HUES64 (cell line): ENCODE measurements around the gene CIITA.
"Not testable (repeated sequence)": the region's sequence is repeated elsewhere in the genome, so short reads cannot be mapped to it uniquely, and the experiment has no call there.

Experiments
- H3K27ac ChIP-seq: 2 replicates; pipeline ENCODE4 v1.7.0; 2013; ENCODE audit warnings: low read depth, low read length, inconsistent platforms
- H3K27me3 ChIP-seq: 2 replicates; pipeline ENCODE4 v1.6.1; 2013; ENCODE audit warnings: mild to moderate bottlenecking, low read length; ENCODE audit not compliant: insufficient read depth
- H3K36me3 ChIP-seq: 2 replicates; pipeline ENCODE4 v1.6.1; 2013; ENCODE audit warnings: mild to moderate bottlenecking, low read length; ENCODE audit not compliant: insufficient read depth
- H3K4me1 ChIP-seq: 2 replicates; pipeline ENCODE4 v1.6.1; 2013; ENCODE audit warnings: mild to moderate bottlenecking, low read length, moderate library complexity; ENCODE audit not compliant: insufficient read depth
- H3K4me3 ChIP-seq: 2 replicates; pipeline ENCODE4 v1.5.1; 2013; ENCODE audit warnings: mild to moderate bottlenecking, low read length, moderate library complexity
- H3K9ac ChIP-seq: 2 replicates; pipeline ENCODE4 v1.6.1; 2013; ENCODE audit warnings: mild to moderate bottlenecking, low read depth, low read length
- H3K9me3 ChIP-seq: 2 replicates; pipeline ENCODE4 v1.6.1; 2013; ENCODE audit warnings: low read depth, low read length; ENCODE audit not compliant: insufficient read depth
- WGBS: fragments of 150-250, 120-280 bp; methylation state at CpG from one replicate; pipeline ENCODE4 v1.1.7; 2013; ENCODE audit warnings: missing lambda C conversion rate; 5-methylcytosine and 5-hydroxymethylcytosine counted together

The CIITA gene

DNA sequence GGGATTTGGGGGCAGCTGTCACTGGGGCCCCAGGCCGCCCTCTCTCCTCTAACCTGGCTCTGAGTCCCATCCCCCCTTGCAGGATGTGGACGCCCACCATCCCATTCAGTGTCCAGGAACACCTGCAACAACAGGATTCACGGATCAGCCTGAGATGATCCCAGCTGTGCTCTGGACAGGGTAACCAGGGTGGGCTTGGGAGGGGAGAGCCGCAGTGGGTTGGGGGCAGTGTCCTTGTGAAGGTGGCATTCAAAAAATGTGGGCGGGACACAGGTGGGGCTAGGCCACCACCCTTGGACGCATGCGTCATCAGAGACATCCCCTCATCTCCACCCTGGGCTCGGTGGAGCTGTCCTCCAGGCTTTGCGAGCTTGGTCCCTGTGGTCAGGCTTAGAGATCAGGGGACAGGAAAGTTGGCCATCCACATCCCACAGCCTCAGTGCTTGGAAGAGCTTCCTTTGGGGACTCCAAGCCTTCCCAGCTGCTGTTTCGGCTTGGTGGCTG, 46.2 kb downstream of the CIITA start:
- 88% methylated on average over 10 of the region's 10 CpGs for WGBS
- no peak overlapping the region for H3K4me3 ChIP-seq
- no peaks in the 10 kb centered on the region for H3K27me3 ChIP-seq
- no peaks in the 10 kb centered on the region for H3K4me1 ChIP-seq
- H3K36me3 ChIP-seq: peaks cover 15% of the 10 kb centered on the region
- H3K27ac ChIP-seq: no peak overlapping the region
- H3K9ac ChIP-seq: no peak overlapping the region
- H3K9me3 ChIP-seq: no peaks in the 10 kb centered on the region

DNA sequence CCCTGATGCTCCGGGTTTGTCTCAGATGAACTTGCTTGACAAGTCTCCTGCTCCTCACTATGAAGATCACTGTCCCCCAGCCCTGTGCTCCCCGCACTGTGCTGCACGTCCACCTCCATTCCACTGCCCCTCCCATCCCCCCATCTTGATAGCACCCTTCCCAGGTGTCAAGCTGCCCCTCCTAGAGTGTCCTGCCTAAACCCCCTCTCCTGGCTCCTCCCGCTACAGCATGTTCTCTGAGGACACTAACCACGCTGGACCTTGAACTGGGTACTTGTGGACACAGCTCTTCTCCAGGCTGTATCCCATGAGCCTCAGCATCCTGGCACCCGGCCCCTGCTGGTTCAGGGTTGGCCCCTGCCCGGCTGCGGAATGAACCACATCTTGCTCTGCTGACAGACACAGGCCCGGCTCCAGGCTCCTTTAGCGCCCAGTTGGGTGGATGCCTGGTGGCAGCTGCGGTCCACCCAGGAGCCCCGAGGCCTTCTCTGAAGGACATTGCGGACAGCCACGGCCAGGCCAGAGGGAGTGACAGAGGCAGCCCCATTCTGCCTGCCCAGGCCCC, 46.7 kb downstream of the CIITA start:
- no peak overlapping the region for H3K9ac ChIP-seq
- no peaks in the 10 kb centered on the region for H3K9me3 ChIP-seq
- H3K27ac ChIP-seq: no peak overlapping the region
- H3K36me3 ChIP-seq: peaks cover 20% of the 10 kb centered on the region
- H3K27me3 ChIP-seq: no peaks in the 10 kb centered on the region
- H3K4me1 ChIP-seq: no peaks in the 10 kb centered on the region
- H3K4me3 ChIP-seq: no peak overlapping the region
- 93% methylated on average over 14 of the region's 14 CpGs for WGBS

DNA sequence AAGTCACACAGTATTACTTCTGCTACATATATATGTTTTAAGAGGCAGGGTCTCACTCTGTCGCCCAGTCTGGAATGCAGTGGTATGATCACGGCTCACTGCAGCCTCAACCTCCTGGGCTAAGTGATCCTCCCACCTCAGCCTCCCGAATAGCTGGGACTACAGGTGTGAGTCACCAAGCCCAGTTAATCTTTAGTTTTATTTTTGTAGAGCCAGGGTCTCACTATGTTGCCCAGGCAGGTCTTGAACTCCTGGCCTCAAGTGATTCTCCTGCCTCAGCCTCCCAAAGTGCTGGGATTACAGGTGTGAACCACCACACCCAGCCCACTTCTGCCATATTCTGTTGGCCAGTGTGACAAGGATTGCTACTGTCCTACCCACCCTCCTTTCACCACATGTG, 48.3 kb downstream of the CIITA start:
- not testable (repeated sequence) for H3K27me3 ChIP-seq, H3K9me3 ChIP-seq, H3K27ac ChIP-seq, H3K4me3 ChIP-seq, H3K9ac ChIP-seq, H3K4me1 ChIP-seq
- whole genome bisulfite sequencing: 99% methylated on average over 3 of the region's 3 CpGs
- peaks cover 26% of the 10 kb centered on the region for H3K36me3 ChIP-seq

DNA sequence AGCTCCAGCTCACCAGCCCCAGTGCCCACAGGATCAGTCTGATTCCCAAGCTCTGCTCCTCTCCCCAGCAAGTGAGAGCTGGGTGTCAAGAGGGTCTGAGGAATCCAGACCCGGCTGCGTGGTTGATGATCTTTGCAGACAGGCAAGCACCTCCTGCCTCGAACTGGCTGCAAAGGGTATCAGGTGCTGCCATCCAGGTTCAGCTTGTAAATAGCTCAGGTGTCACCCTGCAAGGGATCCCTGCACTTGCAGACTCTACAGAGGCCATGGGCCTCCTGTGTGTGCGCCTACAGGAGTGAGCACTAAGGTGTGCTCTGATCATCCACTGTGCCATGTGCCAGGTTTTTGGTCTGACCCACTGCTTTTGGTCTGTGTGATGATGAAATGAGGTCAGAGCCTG, 49.1 kb downstream of the CIITA start:
- Histone ChIP-seq H3K27ac (no peak overlapping the region), H3K9me3 (no peaks in the 10 kb centered on the region), H3K27me3 (no peaks in the 10 kb centered on the region), H3K4me1 (no peaks in the 10 kb centered on the region), H3K9ac (no peak overlapping the region), H3K36me3 (peaks cover 26% of the 10 kb centered on the region), H3K4me3 (no peak overlapping the region)
- 70% methylated on average over 4 of the region's 4 CpGs for WGBS

DNA sequence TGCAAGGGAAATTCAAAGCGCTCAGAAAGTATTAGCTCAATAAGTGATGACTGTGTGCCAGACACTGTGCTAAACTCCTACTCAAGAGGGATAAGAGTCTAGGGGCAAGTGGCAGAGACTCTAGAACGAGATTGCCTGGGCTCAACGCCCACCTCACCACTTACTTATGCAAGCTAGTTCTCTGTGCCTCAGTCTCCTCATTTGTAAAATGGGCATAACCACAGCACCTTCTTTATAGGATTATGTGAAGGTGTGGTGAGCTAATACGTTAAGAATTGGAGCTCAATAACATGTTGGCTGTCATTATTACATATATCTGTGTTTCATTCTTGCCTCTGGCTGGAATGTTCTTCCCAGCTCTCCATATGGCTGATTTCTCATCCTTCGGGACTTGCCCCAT, 49.9 kb downstream of the CIITA start:
- Histone ChIP-seq H3K36me3 (peaks cover 26% of the 10 kb centered on the region), H3K27me3 (no peaks in the 10 kb centered on the region), H3K27ac (no peak overlapping the region), H3K9ac (no peak overlapping the region), H3K4me1 (no peaks in the 10 kb centered on the region), H3K4me3 (no peak overlapping the region), H3K9me3 (no peaks in the 10 kb centered on the region)
- 97% methylated on average over 4 of the region's 5 CpGs for WGBS

DNA sequence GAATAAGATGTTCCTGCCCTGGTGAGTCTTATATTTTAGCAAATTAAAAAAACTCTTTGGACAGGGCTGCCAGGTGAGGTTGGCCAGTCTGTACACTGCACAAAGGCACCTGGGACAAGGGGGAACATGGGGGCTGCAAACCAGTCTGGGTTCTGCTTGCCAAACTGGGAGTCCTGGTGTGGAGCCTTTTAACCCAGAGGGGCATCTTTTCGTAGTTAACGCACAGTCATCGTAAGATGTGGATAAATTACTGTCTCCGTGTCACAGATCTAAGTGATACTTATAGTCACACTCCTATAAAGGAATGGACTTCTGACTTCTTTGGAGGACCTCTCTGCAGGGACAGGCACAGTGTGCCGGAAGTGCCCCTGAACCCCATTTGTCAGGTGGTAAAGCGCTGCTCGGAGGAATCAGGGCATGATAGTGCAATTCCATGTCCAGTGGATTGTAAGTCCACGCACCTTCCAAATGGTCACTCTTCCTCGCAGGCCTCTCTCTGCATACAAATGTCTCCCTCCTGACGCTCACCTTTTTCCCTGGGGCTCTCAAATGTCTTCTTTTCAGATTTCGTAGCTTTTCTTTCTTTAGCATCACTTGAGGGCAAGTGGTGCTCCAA, 50.6 kb downstream of the CIITA start:
- Histone ChIP-seq H3K36me3 (peaks cover 26% of the 10 kb centered on the region), H3K27ac (no peak overlapping the region), H3K27me3 (no peaks in the 10 kb centered on the region), H3K9ac (no peak overlapping the region), H3K9me3 (no peaks in the 10 kb centered on the region), H3K4me3 (no peak overlapping the region), H3K4me1 (no peaks in the 10 kb centered on the region)
- WGBS: 96% methylated on average over 11 of the region's 11 CpGs

DNA sequence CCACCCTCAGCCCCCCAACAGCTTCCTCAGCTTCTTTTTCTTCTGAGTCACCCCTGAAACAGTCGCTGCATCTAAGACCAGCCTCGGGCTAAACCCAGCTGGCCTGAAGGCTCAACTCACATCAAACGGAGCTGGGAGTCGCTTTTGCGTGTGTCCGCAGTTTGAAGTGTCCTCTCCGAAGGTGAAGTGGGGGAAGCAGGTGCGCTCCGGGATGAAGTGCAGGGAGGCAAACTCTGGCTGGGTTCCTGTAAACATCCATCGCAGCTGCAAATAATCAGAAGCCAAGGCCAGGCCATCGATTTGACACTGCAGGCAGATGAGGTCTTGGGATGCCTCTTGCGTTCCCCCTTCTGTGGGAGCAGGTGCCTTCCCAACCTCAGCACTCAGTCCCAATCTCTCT, 52.1 kb downstream of the CIITA start:
- not testable (repeated sequence) for H3K4me1 ChIP-seq, H3K9ac ChIP-seq, H3K4me3 ChIP-seq, H3K27me3 ChIP-seq, H3K27ac ChIP-seq, H3K9me3 ChIP-seq
- WGBS: 93% methylated on average over 12 of the region's 12 CpGs
- H3K36me3 ChIP-seq: peaks cover 32% of the 10 kb centered on the region

DNA sequence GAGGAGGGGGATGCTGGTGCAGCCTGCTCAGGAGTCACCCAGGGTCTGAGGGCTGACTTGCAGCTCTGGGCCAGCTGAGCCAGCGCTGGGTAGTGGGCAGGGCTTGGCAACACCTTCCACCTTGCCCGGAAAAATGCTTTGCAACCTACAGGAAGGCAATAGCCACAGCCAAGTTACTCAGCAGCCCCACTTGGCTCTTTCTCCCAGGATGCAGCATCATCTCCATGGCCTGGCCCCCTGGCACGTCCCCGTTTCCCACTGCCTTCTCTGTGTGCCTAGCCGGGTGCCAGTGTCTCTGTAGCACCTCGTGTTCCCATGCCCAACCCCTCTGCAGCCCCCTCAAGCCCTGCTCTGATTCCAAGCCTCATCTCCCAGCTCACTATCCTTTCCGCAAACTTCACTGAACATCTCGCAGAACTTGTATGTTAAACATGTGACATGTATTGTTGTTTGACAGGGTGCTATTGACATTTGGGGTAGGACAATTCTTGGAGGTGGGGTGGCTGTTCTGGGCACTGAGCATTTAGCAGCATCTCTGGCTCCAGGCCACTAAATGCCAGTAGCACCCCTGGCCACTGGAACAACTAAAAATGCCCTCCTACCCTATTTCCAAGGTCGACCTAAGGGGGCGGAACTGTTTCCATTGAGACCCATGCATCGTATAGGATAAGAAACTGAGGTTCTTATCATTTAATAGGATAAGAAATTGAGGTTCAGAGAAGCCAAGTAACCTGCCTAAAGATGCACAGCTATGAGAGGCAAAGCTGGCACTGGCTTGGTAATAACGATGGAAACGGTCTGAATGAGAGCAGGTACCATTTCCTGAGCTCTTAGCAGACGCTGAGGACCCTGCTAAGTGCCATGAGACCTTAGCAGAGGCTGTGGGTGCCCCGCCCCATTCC, 53.1 kb downstream of the CIITA start:
- Histone ChIP-seq H3K27ac (no peak overlapping the region), H3K9ac (no peak overlapping the region), H3K9me3 (no peaks in the 10 kb centered on the region), H3K36me3 (peaks cover 32% of the 10 kb centered on the region), H3K4me1 (no peaks in the 10 kb centered on the region), H3K27me3 (no peaks in the 10 kb centered on the region), H3K4me3 (no peak overlapping the region)
- 92% methylated on average over 15 of the region's 15 CpGs for WGBS

DNA sequence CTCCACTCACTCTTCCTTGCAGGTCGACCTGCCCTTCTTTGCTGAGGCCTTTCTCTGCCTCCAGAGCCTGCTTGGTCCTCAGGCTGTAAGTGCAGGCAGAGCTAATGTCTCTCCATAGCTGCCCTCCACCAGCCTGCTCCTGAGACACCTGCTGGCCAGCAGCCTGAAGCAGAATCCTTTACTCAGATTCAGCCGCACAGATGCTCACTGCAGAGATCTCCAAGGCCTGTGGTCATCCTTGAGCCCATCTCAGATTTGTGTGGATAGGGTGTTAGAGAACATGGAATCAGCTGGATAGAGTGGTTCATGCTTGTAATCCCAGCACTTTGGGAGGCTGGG, 53.7 kb downstream of the CIITA start:
- peaks cover 32% of the 10 kb centered on the region for H3K36me3 ChIP-seq
- no peaks in the 10 kb centered on the region for H3K4me1 ChIP-seq
- H3K27ac ChIP-seq: no peak overlapping the region
- H3K27me3 ChIP-seq: no peaks in the 10 kb centered on the region
- no peaks in the 10 kb centered on the region for H3K9me3 ChIP-seq
- no peak overlapping the region for H3K9ac ChIP-seq
- WGBS: 81% methylated on average over 2 of the region's 2 CpGs
- H3K4me3 ChIP-seq: no peak overlapping the region

DNA sequence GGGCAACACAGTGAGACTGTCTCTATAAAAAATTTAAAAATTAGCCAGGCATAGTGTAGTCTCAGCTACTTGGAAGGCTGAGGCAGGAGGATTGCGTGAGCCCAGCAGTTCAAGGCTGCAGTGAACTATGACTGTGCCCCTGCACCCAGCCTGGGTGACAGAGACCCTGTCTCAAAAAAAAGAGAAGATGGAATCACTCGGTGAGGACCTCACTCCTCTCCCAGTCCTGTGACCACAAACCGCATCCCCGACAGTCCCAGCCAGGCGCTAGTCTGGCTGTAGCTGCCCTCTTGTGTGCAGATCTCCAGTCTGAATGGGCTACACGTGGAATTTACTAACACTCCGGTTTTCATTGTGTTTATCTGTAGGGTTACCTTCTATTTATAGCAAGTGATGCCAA, 54.1 kb downstream of the CIITA start:
- H3K27me3 ChIP-seq: no peaks in the 10 kb centered on the region

DNA sequence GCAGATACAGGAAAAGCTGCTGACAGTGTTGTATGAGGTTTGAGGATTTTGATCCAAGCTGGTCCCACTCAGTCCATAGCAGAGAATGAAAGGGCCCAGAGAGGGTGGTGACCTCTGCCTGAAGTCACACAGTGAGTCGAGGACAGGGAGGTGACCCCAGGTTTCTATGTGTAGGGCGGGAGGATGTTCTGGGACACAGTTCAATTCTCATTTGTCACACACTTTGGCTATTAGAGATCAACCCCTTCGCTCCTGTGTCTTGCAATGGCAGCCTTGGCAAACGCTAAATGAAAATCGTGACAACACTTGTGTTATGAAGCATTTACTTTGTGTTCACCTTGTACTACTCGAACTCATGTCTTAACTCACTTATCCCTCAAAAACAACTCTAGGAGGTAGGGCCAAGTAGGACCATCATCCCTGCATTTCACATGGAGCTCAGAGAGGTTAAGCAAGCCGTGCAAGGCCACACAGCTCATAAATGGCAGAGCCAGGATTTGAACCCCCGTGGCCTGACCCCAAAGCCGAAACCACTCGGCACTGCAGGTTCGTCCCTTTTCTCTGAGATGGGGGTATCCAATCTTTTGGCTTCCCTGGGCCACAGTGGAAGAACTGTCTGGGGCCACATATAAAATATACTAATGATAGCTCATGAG, 55.1 kb downstream of the CIITA start:
- Histone ChIP-seq H3K9me3 (no peaks in the 10 kb centered on the region), H3K27me3 (no peaks in the 10 kb centered on the region), H3K4me3 (no peak overlapping the region), H3K4me1 (no peaks in the 10 kb centered on the region), H3K27ac (no peak overlapping the region), H3K36me3 (peaks cover 27% of the 10 kb centered on the region), H3K9ac (no peak overlapping the region)
- 96% methylated on average over 11 of the region's 11 CpGs for WGBS

More for the DNA sequence above, 54.1 kb downstream of the CIITA start:
- no peak overlapping the region for H3K27ac ChIP-seq
- H3K9me3 ChIP-seq: no peaks in the 10 kb centered on the region
- peaks cover 32% of the 10 kb centered on the region for H3K36me3 ChIP-seq
- H3K9ac ChIP-seq: no peak overlapping the region
- 92% methylated on average over 7 of the region's 7 CpGs for WGBS
- H3K4me3 ChIP-seq: no peak overlapping the region
- no peaks in the 10 kb centered on the region for H3K4me1 ChIP-seq
